BE2C (cell line): ENCODE measurements around the gene SLC36A1.

Source experiments
- DNase-seq: peaks from one replicate; pipeline ENCODE4 v3.0.0-alpha.2; 2020
- H3K27me3 ChIP-seq: fragments of 250-450 bp; sonication (Bioruptor Pico); 2 replicates; pipeline ENCODE4 v1.5.1; 2020; ENCODE audit warnings: mild to moderate bottlenecking
- H3K36me3 ChIP-seq: fragments of 250-450 bp; sonication (Bioruptor Pico); 2 replicates; pipeline ENCODE4 v1.5.1; 2020; ENCODE audit warnings: mild to moderate bottlenecking
- H3K4me1 ChIP-seq: fragments of 250-450 bp; sonication (Bioruptor Pico); 2 replicates; pipeline ENCODE4 v1.5.1; 2020
- H3K4me3 ChIP-seq: 2 replicates; pipeline ENCODE4 v1.5.1; 2011; ENCODE audit warnings: low read depth, low read length
- H3K9me3 ChIP-seq: fragments of 250-450 bp; sonication (Bioruptor Pico); 2 replicates; pipeline ENCODE4 v1.5.1; 2020
- TF ChIP-seq, protein P1 (sequence below): IDR thresholded peaks from 2 replicates; pipeline ENCODE4 v1.5.1; 2012; ENCODE audit warnings: mild to moderate bottlenecking, low read depth, low read length

The SLC36A1 gene

DNA sequence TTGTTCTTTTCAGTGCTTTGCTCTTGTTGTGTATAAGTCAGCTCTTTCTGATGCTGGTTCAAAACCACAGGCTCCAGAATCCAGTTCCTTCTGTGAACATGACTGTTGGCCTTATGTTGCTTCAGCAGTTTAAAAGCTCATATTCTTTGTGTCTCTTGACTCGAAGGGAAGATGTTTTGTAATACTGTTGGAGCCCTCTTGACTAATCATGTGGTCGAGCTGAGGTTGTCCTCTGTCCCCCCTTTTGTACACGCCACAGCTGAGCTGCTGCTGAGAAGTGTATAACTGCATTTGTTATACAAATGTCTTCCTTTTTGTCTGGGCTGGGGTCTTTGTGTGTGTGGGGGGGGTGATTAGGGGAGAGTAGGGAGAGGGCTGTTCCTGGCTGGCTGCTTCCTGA is 35.8 kb downstream of the SLC36A1 start:
- Histone ChIP-seq H3K9me3 (no peaks in the 10 kb centered on the region), H3K36me3 (no peaks in the 10 kb centered on the region), H3K4me3 (no peak overlapping the region), H3K4me1 (no peaks in the 10 kb centered on the region), H3K27me3 (no peaks in the 10 kb centered on the region)
- no peak for DNase-seq
- TF ChIP-seq, protein P1, sequence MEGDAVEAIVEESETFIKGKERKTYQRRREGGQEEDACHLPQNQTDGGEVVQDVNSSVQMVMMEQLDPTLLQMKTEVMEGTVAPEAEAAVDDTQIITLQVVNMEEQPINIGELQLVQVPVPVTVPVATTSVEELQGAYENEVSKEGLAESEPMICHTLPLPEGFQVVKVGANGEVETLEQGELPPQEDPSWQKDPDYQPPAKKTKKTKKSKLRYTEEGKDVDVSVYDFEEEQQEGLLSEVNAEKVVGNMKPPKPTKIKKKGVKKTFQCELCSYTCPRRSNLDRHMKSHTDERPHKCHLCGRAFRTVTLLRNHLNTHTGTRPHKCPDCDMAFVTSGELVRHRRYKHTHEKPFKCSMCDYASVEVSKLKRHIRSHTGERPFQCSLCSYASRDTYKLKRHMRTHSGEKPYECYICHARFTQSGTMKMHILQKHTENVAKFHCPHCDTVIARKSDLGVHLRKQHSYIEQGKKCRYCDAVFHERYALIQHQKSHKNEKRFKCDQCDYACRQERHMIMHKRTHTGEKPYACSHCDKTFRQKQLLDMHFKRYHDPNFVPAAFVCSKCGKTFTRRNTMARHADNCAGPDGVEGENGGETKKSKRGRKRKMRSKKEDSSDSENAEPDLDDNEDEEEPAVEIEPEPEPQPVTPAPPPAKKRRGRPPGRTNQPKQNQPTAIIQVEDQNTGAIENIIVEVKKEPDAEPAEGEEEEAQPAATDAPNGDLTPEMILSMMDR, result no peak

DNA sequence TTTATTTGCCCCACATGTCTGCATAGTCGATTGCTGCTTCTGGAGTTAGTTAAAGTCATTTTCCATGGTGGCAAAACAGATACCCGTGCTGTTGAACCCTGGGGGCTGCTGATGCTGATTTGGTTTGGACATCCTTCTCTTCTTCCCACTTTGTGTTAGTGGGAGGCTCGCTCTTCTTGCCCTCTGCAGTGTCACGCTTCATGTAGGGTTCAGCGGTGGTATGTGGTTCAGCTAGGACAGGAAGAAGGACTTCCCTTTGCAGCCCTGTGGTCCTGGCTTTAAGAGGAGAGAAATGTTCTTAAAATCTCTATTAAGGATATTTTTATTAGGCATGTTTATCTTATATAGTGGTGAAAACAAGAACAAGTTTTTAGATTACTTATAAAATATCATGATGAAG is 36.2 kb downstream of the SLC36A1 start:
- Histone ChIP-seq H3K4me1 (no peaks in the 10 kb centered on the region), H3K36me3 (no peaks in the 10 kb centered on the region), H3K4me3 (no peak overlapping the region), H3K27me3 (no peaks in the 10 kb centered on the region), H3K9me3 (no peaks in the 10 kb centered on the region)
- TF ChIP-seq, protein P1, result no peak
- DNase-seq, result no peak

DNA sequence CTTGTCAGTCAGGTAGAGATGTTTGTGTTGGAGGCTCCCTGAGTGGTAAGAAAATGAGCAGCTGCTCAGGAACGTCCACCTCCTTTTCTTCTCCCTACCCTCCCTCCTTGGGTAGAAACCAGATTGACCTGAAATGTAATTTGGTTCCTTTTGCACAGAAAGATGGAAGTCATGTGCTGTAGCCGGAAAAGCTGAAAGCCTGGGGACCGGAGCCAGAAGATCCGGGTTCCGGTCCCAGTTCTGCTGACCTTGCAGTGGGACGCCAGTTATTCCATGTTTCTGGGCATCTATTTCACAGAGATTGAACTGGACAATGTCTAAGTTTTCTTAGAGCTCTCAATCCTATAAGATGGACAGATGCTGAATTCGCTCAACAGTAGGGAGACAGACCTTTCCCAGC is 40.1 kb downstream of the SLC36A1 start:
- TF ChIP-seq, protein P1, result no peak
- Histone ChIP-seq H3K36me3 (no peaks in the 10 kb centered on the region), H3K9me3 (no peaks in the 10 kb centered on the region), H3K27me3 (no peaks in the 10 kb centered on the region), H3K4me3 (no peak overlapping the region), H3K4me1 (no peaks in the 10 kb centered on the region)
- no peak for DNase-seq

DNA sequence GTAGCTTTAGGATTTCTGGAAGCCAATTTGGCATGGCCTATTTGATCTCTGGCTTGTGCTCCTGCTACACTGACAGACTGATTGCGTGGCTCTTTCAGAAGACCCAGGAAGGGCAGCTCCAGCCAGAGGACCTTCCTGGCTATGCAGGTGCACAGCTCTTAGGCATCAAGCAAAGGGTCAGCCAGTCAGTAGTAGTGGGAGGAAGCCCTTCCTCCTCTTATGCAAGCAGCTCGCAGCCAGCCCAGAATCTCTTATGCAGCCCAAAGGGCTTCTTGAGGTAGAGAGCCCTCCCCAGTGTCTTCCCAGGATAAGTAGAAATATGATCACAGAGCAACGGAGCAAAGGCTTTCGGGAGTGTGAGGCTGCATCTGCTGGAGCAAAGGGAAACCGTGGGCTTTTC is 43.2 kb downstream of the SLC36A1 start:
- no peak for DNase-seq
- TF ChIP-seq, protein P1, result no peak
- Histone ChIP-seq H3K27me3 (no peaks in the 10 kb centered on the region), H3K4me3 (no peak overlapping the region), H3K36me3 (no peaks in the 10 kb centered on the region), H3K9me3 (no peaks in the 10 kb centered on the region), H3K4me1 (no peaks in the 10 kb centered on the region; the same call in 1 of the 2 replicates)

DNA sequence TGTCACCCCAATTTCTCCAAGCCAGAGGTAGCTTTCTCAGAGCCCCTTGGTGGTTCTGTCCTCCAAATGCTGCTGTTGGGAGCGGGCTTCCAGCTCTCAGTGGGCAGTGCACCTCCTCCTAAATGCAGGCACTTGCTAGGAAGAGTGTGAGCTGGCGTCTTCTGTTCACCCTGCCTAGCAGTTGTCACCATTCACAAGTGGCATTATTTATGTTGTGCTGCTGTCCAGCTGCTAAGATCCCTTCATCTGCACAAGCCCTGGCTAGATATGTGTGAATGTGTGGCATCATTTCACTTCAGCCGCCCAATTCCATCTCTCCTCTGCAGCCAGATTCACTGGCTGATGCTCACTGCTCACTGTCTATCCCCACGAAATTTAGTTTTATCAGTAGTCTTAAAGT is 43.7 kb downstream of the SLC36A1 start:
- DNase-seq, result no peak
- TF ChIP-seq, protein P1, result no peak
- Histone ChIP-seq H3K4me1 (no peaks in the 10 kb centered on the region; the same call in 1 of the 2 replicates), H3K36me3 (no peaks in the 10 kb centered on the region), H3K4me3 (no peak overlapping the region), H3K27me3 (no peaks in the 10 kb centered on the region), H3K9me3 (no peaks in the 10 kb centered on the region)

DNA sequence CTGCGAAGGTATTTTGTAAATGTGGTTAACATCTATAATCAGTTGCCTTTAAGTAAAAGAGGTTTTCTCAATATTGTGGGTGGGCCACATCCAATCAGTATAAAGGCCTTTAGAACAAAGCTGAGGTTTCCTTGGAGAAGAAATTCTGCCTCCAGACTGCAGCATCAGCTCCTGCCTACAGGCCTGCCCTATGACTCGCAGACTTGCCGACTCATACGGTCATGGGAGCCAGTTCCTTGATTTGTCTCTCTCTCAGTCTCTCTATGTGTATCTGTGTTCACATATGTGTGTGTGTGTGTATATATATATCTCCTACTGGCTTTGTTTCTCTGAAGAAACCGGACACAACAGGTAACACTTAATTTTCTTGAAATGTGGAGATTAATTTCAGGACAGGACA is 45.3 kb downstream of the SLC36A1 start:
- H3K27me3 ChIP-seq, result no peaks in the 10 kb centered on the region
- H3K4me3 ChIP-seq, result no peak overlapping the region
- no peaks in the 10 kb centered on the region for H3K36me3 ChIP-seq
- DNase-seq, result no peak
- no peaks in the 10 kb centered on the region for H3K9me3 ChIP-seq
- TF ChIP-seq, protein P1, result no peak
- H3K4me1 ChIP-seq, result no peaks in the 10 kb centered on the region; the same call in 1 of the 2 replicates
